H9 (cell line): ENCODE results near the gene HYAL2. TPM values are rescaled to one million over a fixed set of nuclear protein-coding genes. Genes with fewer than 3 reads are reported as not detected.

Experiments
- DNase-seq: peaks from one replicate; pipeline ENCODE4 v3.0.0-alpha.2; 2017
- H2AFZ ChIP-seq: one replicate; pipeline ENCODE4 v1.6.1; 2013; ENCODE audit warnings: mild to moderate bottlenecking, low read length, control low read depth, moderate library complexity
- H2AK5ac ChIP-seq: 2 replicates; pipeline ENCODE4 v1.6.1; 2013; ENCODE audit warnings: low read length, control low read depth, mixed read lengths; ENCODE audit not compliant: insufficient read length
- H2BK120ac ChIP-seq: one replicate; pipeline ENCODE4 v1.6.1; 2013; ENCODE audit warnings: low read depth, mild to moderate bottlenecking, low read length, control low read depth, inconsistent platforms; ENCODE audit not compliant: poor library complexity, severe bottlenecking
- H2BK12ac ChIP-seq: 2 replicates; pipeline ENCODE4 v1.6.1; 2013; ENCODE audit warnings: low read length, control low read depth, mixed read lengths, low read depth; ENCODE audit not compliant: insufficient read length
- H2BK15ac ChIP-seq: 2 replicates; pipeline ENCODE4 v1.6.1; 2013; ENCODE audit warnings: low read depth, low read length, control low read depth
- H2BK20ac ChIP-seq: one replicate; pipeline ENCODE4 v1.6.1; 2013; ENCODE audit warnings: low read depth, mild to moderate bottlenecking, low read length, control low read depth, inconsistent platforms; ENCODE audit not compliant: poor library complexity, severe bottlenecking
- H2BK5ac ChIP-seq: 2 replicates; pipeline ENCODE4 v1.6.1; 2013; ENCODE audit warnings: low read length, control low read depth, mixed read lengths; ENCODE audit not compliant: insufficient read length
- H3K14ac ChIP-seq: 2 replicates; pipeline ENCODE4 v1.6.1; 2013; ENCODE audit warnings: low read length, control low read depth; ENCODE audit not compliant: insufficient read depth
- H3K18ac ChIP-seq: 2 replicates; pipeline ENCODE4 v1.6.1; 2013; ENCODE audit warnings: low read depth, mild to moderate bottlenecking, mixed read lengths, low read length, control low read depth; ENCODE audit not compliant: insufficient read length
- H3K23ac ChIP-seq: 2 replicates; pipeline ENCODE4 v1.6.1; 2013; ENCODE audit warnings: low read length, control low read depth, mixed read lengths, low read depth; ENCODE audit not compliant: insufficient read length
- H3K23me2 ChIP-seq: 2 replicates; pipeline ENCODE4 v1.6.1; 2013; ENCODE audit warnings: low read depth, mild to moderate bottlenecking, mixed read lengths, low read length, control low read depth; ENCODE audit not compliant: insufficient read length, poor library complexity, severe bottlenecking
- H3K27ac ChIP-seq: 2 replicates; pipeline ENCODE4 v1.5.1; 2013; ENCODE audit warnings: low read length, control low read depth, mixed read lengths, low read depth; ENCODE audit not compliant: insufficient read length
- H3K27me3 ChIP-seq: 2 replicates; pipeline ENCODE4 v1.6.1; 2013; ENCODE audit warnings: low read length, control low read depth, inconsistent platforms; ENCODE audit not compliant: insufficient read depth
- H3K4ac ChIP-seq: 2 replicates; pipeline ENCODE4 v1.6.1; 2013; ENCODE audit warnings: low read depth, mild to moderate bottlenecking, control low read depth, inconsistent platforms, low read length, moderate library complexity
- H3K4me1 ChIP-seq: 2 replicates; pipeline ENCODE4 v1.6.1; 2013; ENCODE audit warnings: low read length, control low read depth, inconsistent platforms; ENCODE audit not compliant: insufficient read depth
- H3K4me2 ChIP-seq: 2 replicates; pipeline ENCODE4 v1.6.1; 2013; ENCODE audit warnings: low read length, control low read depth, mixed read lengths; ENCODE audit not compliant: insufficient read length, insufficient read depth
- H3K56ac ChIP-seq: 2 replicates; pipeline ENCODE4 v1.6.1; 2013; ENCODE audit warnings: low read depth, mild to moderate bottlenecking, mixed read lengths, low read length, control low read depth; ENCODE audit not compliant: insufficient read length
- H3K79me1 ChIP-seq: 2 replicates; pipeline ENCODE4 v1.6.1; 2013; ENCODE audit warnings: low read depth, mild to moderate bottlenecking, moderate library complexity, low read length, control low read depth, inconsistent platforms; ENCODE audit not compliant: insufficient read depth, poor library complexity, severe bottlenecking
- H3K79me2 ChIP-seq: 2 replicates; pipeline ENCODE4 v1.6.1; 2013; ENCODE audit warnings: low read length, control low read depth, inconsistent platforms; ENCODE audit not compliant: insufficient read depth
- H3K9ac ChIP-seq: 2 replicates; pipeline ENCODE4 v1.6.1; 2013; ENCODE audit warnings: low read length, control low read depth, mixed read lengths; ENCODE audit not compliant: insufficient read length; ENCODE audit errors: extremely low read depth
- H3K9me3 ChIP-seq: one replicate; pipeline ENCODE4 v1.6.1; 2013; ENCODE audit warnings: low read depth, low read length, inconsistent platforms; ENCODE audit not compliant: control insufficient read depth
- H3T11ph ChIP-seq: one replicate; pipeline ENCODE4 v1.6.1; 2013; ENCODE audit warnings: mild to moderate bottlenecking, low read length, control low read depth, inconsistent platforms
- H4K20me1 ChIP-seq: one replicate; pipeline ENCODE4 v1.6.1; 2013; ENCODE audit not compliant: control insufficient read depth, insufficient read length, insufficient read depth
- H4K5ac ChIP-seq: 2 replicates; pipeline ENCODE4 v1.6.1; 2013; ENCODE audit warnings: low read depth, mild to moderate bottlenecking, mixed read lengths, low read length, control low read depth; ENCODE audit not compliant: insufficient read length
- H4K8ac ChIP-seq: replicated peaks from 2 replicates; pipeline ENCODE4 v1.6.1; 2013; ENCODE audit warnings: low read length, control low read depth, mixed read lengths, low read depth; ENCODE audit not compliant: insufficient read length
- H4K91ac ChIP-seq: 2 replicates; pipeline ENCODE4 v1.6.1; 2013; ENCODE audit warnings: low read depth, mild to moderate bottlenecking, moderate library complexity, mixed read lengths, low read length, control low read depth; ENCODE audit not compliant: insufficient read length
- H3K27ac Mint-ChIP-seq, 3 experiments: 2 replicates in 2 of 3; 3 replicates in 1 of 3; pipeline ENCODE4 v1.8.0; 2020 to 2021; ENCODE audit warnings: mixed read lengths in 3 of 3, mild to moderate bottlenecking in 1 of 3, moderate library complexity in 1 of 3
- H3K27me3 Mint-ChIP-seq: 2 replicates; pipeline ENCODE4 v1.8.0; 2021; ENCODE audit warnings: low read depth, mild to moderate bottlenecking, moderate library complexity, mixed read lengths
- H3K36me3 Mint-ChIP-seq, 3 experiments: 2 replicates in 2 of 3; 3 replicates in 1 of 3; pipeline ENCODE4 v1.8.0; 2020 to 2021; ENCODE audit warnings: low read depth in 3 of 3, mixed read lengths in 3 of 3; ENCODE audit not compliant: insufficient read depth in 1 of 3
- H3K4me1 Mint-ChIP-seq, 2 experiments: 2 replicates each; pipeline ENCODE4 v1.8.0; 2020; ENCODE audit warnings: mixed read lengths in 2 of 2
- H3K4me3 Mint-ChIP-seq, 2 experiments: 2 replicates in 1 of 2; 3 replicates in 1 of 2; pipeline ENCODE4 v1.8.0; 2020 to 2021; ENCODE audit warnings: mild to moderate bottlenecking in 2 of 2, mixed read lengths in 2 of 2, moderate library complexity in 1 of 2
- H3K9me3 Mint-ChIP-seq, 2 experiments: 2 replicates in 1 of 2; 3 replicates in 1 of 2; pipeline ENCODE4 v1.8.0; 2020; ENCODE audit warnings: mild to moderate bottlenecking in 2 of 2, mixed read lengths in 2 of 2, moderate library complexity in 1 of 2
- WGBS: extraction: QIAGEN DNeasy Blood & Tissue Kit; methylation state at CpG from one replicate; pipeline ENCODE4 v1.1.7; 2013; ENCODE audit warnings: missing lambda C conversion rate, low lambda C conversion rate, mixed read lengths; ENCODE audit not compliant: insufficient read length; ENCODE audit errors: extremely low coverage; 5-methylcytosine and 5-hydroxymethylcytosine counted together
- total RNA-seq: library from RNA; stranded (reverse); gene quantifications from 2 replicates; pipeline ENCODE4 v1.2.1, GENCODE V29; 2021
- TF ChIP-seq, protein P1 (sequence below): fragments of 200-600 bp; sonication (generic); conservative IDR thresholded peaks from 3 replicates; pipeline ENCODE4 v1.8.0; 2021; ENCODE audit warnings: antibody characterized with exemption, mild to moderate bottlenecking

The HYAL2 gene
- total RNA-seq, 1 experiment from 2014 or later: 51.9 TPM

DNA sequence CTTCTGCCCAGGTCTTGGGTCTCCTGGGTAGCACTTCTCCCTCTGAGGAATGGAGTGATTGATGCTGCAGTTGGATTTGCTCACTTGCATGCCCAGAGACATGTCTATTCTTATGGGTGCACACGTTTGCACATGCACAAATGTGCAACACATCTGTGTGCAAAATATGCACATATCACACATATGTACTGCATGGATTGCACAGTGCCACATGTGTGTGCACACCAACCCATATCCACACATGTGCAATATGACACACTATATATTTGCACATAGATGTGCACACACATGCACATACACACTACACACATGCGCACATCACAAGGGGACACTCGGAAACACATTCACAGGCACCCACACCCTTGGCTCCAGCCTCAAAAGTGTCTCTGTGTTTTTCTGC, 54.3 kb downstream of the HYAL2 start:
- no peak overlapping the region for H3K23ac ChIP-seq
- no peak overlapping the region for H2BK5ac ChIP-seq
- H4K8ac ChIP-seq: no peak overlapping the region
- H3K27ac ChIP-seq: no peak overlapping the region
- no peak overlapping the region for H3K4me2 ChIP-seq
- no peak for DNase-seq
- H3K9me3 ChIP-seq: no peaks in the 10 kb centered on the region
- no peak overlapping the region for H3K14ac ChIP-seq
- TF ChIP-seq, protein P1, sequence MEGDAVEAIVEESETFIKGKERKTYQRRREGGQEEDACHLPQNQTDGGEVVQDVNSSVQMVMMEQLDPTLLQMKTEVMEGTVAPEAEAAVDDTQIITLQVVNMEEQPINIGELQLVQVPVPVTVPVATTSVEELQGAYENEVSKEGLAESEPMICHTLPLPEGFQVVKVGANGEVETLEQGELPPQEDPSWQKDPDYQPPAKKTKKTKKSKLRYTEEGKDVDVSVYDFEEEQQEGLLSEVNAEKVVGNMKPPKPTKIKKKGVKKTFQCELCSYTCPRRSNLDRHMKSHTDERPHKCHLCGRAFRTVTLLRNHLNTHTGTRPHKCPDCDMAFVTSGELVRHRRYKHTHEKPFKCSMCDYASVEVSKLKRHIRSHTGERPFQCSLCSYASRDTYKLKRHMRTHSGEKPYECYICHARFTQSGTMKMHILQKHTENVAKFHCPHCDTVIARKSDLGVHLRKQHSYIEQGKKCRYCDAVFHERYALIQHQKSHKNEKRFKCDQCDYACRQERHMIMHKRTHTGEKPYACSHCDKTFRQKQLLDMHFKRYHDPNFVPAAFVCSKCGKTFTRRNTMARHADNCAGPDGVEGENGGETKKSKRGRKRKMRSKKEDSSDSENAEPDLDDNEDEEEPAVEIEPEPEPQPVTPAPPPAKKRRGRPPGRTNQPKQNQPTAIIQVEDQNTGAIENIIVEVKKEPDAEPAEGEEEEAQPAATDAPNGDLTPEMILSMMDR: no peak
- no peaks in the 10 kb centered on the region for H3K79me2 ChIP-seq
- no peak overlapping the region for H2BK12ac ChIP-seq
- Mint-ChIP-seq H3K27me3 (peaks cover 8% of the 10 kb centered on the region), H3K27ac (no peak overlapping the region), H3K4me1 (peaks cover 47 to 67% of the 10 kb centered on the region in 2 experiments), H3K36me3 (no peaks in the 10 kb centered on the region), H3K4me3 (peak overlapping the region in 1 of 2 experiments; percentile 14; a peak in 1 of 5 replicates), H3K9me3 (no peaks in the 10 kb centered on the region; a peak in 1 of 5 replicates)
- H3K18ac ChIP-seq: no peak overlapping the region
- no peaks in the 10 kb centered on the region for H3K79me1 ChIP-seq
- peaks cover 3% of the 10 kb centered on the region; the same call in 1 of the 2 replicates for H3K27me3 ChIP-seq
- no peak overlapping the region for H2AK5ac ChIP-seq
- no peak overlapping the region for H4K91ac ChIP-seq
- no peak overlapping the region for H3T11ph ChIP-seq
- no peak overlapping the region for H2AFZ ChIP-seq
- H4K20me1 ChIP-seq: no peaks in the 10 kb centered on the region
- H3K23me2 ChIP-seq: peaks cover 4% of the 10 kb centered on the region
- H2BK20ac ChIP-seq: no peak overlapping the region
- no peak overlapping the region for H3K9ac ChIP-seq
- H3K4ac ChIP-seq: no peak overlapping the region
- WGBS: no CpG with 5 or more reads among the region's 3 CpGs
- H4K5ac ChIP-seq: no peak overlapping the region
- H2BK120ac ChIP-seq: no peak overlapping the region
- H3K56ac ChIP-seq: no peak overlapping the region
- no peak overlapping the region for H2BK15ac ChIP-seq
- peaks cover 5% of the 10 kb centered on the region; the same call in 1 of the 2 replicates for H3K4me1 ChIP-seq

Other genes with a start within 250 kb of the HYAL2 start
- gene RBM5, start 233.8 kb downstream of the HYAL2 start, total RNA-seq: 110 and 123 TPM in 2 replicates
- gene SEMA3F, start 167.4 kb downstream of the HYAL2 start, total RNA-seq: 11.9 and 14.3 TPM in 2 replicates
- 0.18 TPM in 1 of 2 replicates, not detected in the other for gene GNAT1, start 131.1 kb downstream of the HYAL2 start, total RNA-seq
- 1.4 and 3.2 TPM in 2 replicates for gene SLC38A3, start 117.5 kb downstream of the HYAL2 start, total RNA-seq
- gene GNAI2, start 86.5 kb downstream of the HYAL2 start, total RNA-seq: 210 and 218 TPM in 2 replicates
- gene SEMA3B, start 53.6 kb downstream of the HYAL2 start, total RNA-seq: 4.4 and 6.4 TPM in 2 replicates
- 0.24 and 0.50 TPM in 2 replicates for gene LSMEM2, start 43.7 kb downstream of the HYAL2 start, total RNA-seq
- 107 and 109 TPM in 2 replicates for gene IFRD2, start 30.3 kb downstream of the HYAL2 start, total RNA-seq
- gene HYAL3, start 23.3 kb downstream of the HYAL2 start, total RNA-seq: 2.3 and 3.1 TPM in 2 replicates
- gene NAA80, start 23.3 kb downstream of the HYAL2 start, total RNA-seq: 4.9 and 6.0 TPM in 2 replicates
- 2.0 and 2.2 TPM in 2 replicates for gene HYAL1, start 19.2 kb downstream of the HYAL2 start, total RNA-seq
- gene TUSC2, start 5.5 kb upstream of the HYAL2 start, total RNA-seq: 33.5 and 35.5 TPM in 2 replicates
- 15.1 and 15.8 TPM in 2 replicates for gene RASSF1, start 18.1 kb upstream of the HYAL2 start, total RNA-seq
- 0.61 and 1.4 TPM in 2 replicates for gene ZMYND10, start 23.0 kb upstream of the HYAL2 start, total RNA-seq
- 23.0 and 23.4 TPM in 2 replicates for gene NPRL2, start 28.0 kb upstream of the HYAL2 start, total RNA-seq
- 16.8 and 19.0 TPM in 2 replicates for gene CYB561D2, start 28.1 kb upstream of the HYAL2 start, total RNA-seq
- 32.3 and 34.0 TPM in 2 replicates for gene TMEM115, start 36.8 kb upstream of the HYAL2 start, total RNA-seq
- 27.7 and 28.1 TPM in 2 replicates for gene CACNA2D2, start 180.9 kb upstream of the HYAL2 start, total RNA-seq
- 5.5 and 7.1 TPM in 2 replicates for gene C3orf18, start 245.0 kb upstream of the HYAL2 start, total RNA-seq
- 11.6 and 12.5 TPM in 2 replicates for gene HEMK1, start 246.8 kb upstream of the HYAL2 start, total RNA-seq